Effector memory CD4-positive, alpha-beta T cell (primary cell): ENCODE measurements around the gene UBE2QL1.

ENCODE experiments used
- DNase-seq, 3 donors: peaks; one replicate each; pipeline ENCODE4 v3.0.0-alpha.2; 2020
- H3K27ac ChIP-seq: 2 replicates; pipeline ENCODE4 v1.7.0; 2013; ENCODE audit warnings: mild to moderate bottlenecking, low read length, moderate library complexity; ENCODE audit not compliant: insufficient read depth, poor library complexity, severe bottlenecking
- H3K27me3 ChIP-seq: replicated peaks from 2 replicates; pipeline ENCODE4 v1.7.0; 2013; ENCODE audit warnings: mild to moderate bottlenecking, low read length; ENCODE audit not compliant: insufficient read depth, control insufficient read depth, poor library complexity, severe bottlenecking
- H3K36me3 ChIP-seq: 2 replicates; pipeline ENCODE4 v1.7.0; 2013; ENCODE audit warnings: mild to moderate bottlenecking, low read length, moderate library complexity; ENCODE audit not compliant: control insufficient read depth, insufficient read depth
- H3K4me1 ChIP-seq: 2 replicates; pipeline ENCODE4 v1.7.0; 2013; ENCODE audit warnings: low read length, mild to moderate bottlenecking; ENCODE audit not compliant: control insufficient read depth, insufficient read depth, poor library complexity, severe bottlenecking
- H3K4me3 ChIP-seq: 2 replicates; pipeline ENCODE4 v1.7.0; 2013; ENCODE audit warnings: low read length, low read depth, mild to moderate bottlenecking; ENCODE audit not compliant: insufficient read depth, poor library complexity, severe bottlenecking
- H3K9me3 ChIP-seq: 2 replicates; pipeline ENCODE4 v1.7.0; 2013; ENCODE audit warnings: mild to moderate bottlenecking, low read length, moderate library complexity; ENCODE audit not compliant: control insufficient read depth

Gene UBE2QL1

GRCh38 chr5:6485441-6485840 lies 36.8 kb downstream of the UBE2QL1 start:
- H3K4me3 ChIP-seq: no peak overlapping the region
- H3K27ac ChIP-seq: no peak overlapping the region
- no peaks in the 10 kb centered on the region for H3K9me3 ChIP-seq
- no peaks in the 10 kb centered on the region for H3K4me1 ChIP-seq
- no peak for DNase-seq
- H3K27me3 ChIP-seq: no peaks in the 10 kb centered on the region
- H3K36me3 ChIP-seq: no peaks in the 10 kb centered on the region

- Histone ChIP-seq H3K27ac (no peak overlapping the region), H3K36me3 (no peaks in the 10 kb centered on the region), H3K4me3 (no peak overlapping the region), H3K27me3 (no peaks in the 10 kb centered on the region), H3K9me3 (no peaks in the 10 kb centered on the region), H3K4me1 (no peaks in the 10 kb centered on the region)
- no peak for DNase-seq
These were observed 37.4 kb downstream of the UBE2QL1 start for GRCh38 chr5:6486074-6486473.

DNA sequence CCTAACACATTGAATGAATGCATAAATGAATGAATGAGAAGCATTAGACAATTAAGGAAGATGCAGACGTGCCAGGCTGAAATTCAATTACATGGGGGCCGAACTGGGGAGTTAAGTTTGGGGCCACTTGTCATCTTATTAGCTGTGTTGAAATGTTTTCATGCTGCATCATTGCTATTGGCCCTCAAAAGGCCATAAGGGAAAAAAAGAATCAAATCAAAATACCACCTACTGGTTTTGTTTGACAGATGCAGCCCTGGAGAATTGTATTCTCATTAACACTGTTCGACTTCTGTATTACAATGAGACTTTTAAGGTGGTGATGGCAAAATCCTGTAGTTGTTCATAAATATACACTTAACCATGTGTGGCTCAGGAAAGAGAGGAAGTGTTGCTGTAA lies 38.4 kb downstream of the UBE2QL1 start:
- no peaks in the 10 kb centered on the region for H3K9me3 ChIP-seq

DNA sequence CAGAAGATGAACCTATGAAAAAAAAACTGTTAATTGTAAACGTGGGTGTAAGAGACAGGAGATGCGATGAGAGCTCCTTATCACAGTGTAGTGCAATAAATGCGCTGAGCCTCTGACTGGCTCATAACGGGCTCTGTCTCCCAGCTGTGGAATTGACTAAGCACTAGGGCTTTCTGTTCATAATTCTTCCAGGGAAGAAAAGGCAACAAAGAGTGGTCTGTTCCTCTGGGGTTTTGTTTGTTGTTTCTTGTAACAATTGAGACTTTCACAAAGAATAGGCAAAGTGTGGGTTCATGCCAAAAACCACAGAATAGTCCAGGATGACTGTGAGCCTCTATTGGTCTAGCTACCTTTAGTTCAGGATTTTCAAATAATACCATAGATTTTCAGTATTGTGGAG lies 39.4 kb downstream of the UBE2QL1 start:
- Histone ChIP-seq H3K27me3 (no peaks in the 10 kb centered on the region), H3K4me3 (no peak overlapping the region), H3K36me3 (no peaks in the 10 kb centered on the region), H3K4me1 (no peaks in the 10 kb centered on the region), H3K27ac (no peak overlapping the region), H3K9me3 (no peaks in the 10 kb centered on the region)
- DNase-seq: no peak

More for the DNA sequence above, 38.4 kb downstream of the UBE2QL1 start:
- Histone ChIP-seq H3K36me3 (no peaks in the 10 kb centered on the region), H3K27me3 (no peaks in the 10 kb centered on the region), H3K27ac (no peak overlapping the region), H3K4me3 (no peak overlapping the region), H3K4me1 (no peaks in the 10 kb centered on the region)
- DNase-seq: no peak

- H3K4me3 ChIP-seq: no peak overlapping the region
- no peaks in the 10 kb centered on the region for H3K36me3 ChIP-seq
- no peaks in the 10 kb centered on the region for H3K4me1 ChIP-seq
- H3K9me3 ChIP-seq: no peaks in the 10 kb centered on the region
- H3K27me3 ChIP-seq: no peaks in the 10 kb centered on the region
- no peak overlapping the region for H3K27ac ChIP-seq
- no peak for DNase-seq
These were observed 41.1 kb downstream of the UBE2QL1 start for GRCh38 chr5:6489643-6490185.

DNA sequence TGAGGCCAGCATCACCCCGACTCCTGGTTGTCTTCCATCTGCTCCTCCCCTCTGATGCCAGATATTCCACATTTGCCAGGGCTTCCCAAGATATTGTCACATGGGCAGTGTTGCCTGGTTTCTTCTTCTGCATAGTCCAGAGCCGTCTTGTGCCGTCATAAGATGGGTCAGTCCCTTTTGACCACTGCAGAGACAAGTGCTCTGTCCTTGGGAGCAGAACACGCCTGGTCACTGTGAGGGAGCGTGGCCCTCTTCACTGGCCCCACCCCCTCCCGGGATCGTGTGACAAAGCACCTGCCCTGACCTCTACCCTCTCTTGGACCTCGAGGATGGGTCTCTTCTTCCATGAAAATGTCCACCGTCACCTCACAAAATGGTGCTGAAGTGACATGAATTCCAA lies 41.6 kb downstream of the UBE2QL1 start:
- no peaks in the 10 kb centered on the region for H3K36me3 ChIP-seq
- H3K4me3 ChIP-seq: no peak overlapping the region
- H3K4me1 ChIP-seq: no peaks in the 10 kb centered on the region
- H3K27ac ChIP-seq: no peak overlapping the region
- no peak for DNase-seq
- no peaks in the 10 kb centered on the region for H3K9me3 ChIP-seq
- no peaks in the 10 kb centered on the region for H3K27me3 ChIP-seq

DNA sequence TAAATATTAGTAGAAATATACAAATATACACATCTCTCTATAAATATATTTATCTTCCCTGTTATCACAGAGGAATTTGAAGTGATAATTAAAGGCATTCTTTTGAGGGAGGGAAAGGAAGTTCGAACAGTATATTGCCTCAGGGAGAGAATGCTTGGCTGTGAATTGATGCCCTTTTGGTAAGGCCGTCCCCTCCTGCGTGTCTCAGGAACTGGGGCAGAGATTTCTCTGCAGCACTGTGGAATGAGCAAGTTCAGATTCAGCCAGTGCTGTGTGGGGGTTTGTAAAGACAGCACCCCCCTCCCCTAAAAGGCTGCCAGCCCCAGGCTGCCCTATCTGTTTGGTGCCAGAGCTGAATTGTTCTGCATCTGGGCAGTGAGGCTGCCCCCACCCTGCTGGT lies 42.0 kb downstream of the UBE2QL1 start:
- no peak overlapping the region for H3K4me3 ChIP-seq
- no peaks in the 10 kb centered on the region for H3K27me3 ChIP-seq
- H3K4me1 ChIP-seq: no peaks in the 10 kb centered on the region
- no peaks in the 10 kb centered on the region for H3K36me3 ChIP-seq
- H3K9me3 ChIP-seq: no peaks in the 10 kb centered on the region
- DNase-seq: no peak
- H3K27ac ChIP-seq: no peak overlapping the region

DNA sequence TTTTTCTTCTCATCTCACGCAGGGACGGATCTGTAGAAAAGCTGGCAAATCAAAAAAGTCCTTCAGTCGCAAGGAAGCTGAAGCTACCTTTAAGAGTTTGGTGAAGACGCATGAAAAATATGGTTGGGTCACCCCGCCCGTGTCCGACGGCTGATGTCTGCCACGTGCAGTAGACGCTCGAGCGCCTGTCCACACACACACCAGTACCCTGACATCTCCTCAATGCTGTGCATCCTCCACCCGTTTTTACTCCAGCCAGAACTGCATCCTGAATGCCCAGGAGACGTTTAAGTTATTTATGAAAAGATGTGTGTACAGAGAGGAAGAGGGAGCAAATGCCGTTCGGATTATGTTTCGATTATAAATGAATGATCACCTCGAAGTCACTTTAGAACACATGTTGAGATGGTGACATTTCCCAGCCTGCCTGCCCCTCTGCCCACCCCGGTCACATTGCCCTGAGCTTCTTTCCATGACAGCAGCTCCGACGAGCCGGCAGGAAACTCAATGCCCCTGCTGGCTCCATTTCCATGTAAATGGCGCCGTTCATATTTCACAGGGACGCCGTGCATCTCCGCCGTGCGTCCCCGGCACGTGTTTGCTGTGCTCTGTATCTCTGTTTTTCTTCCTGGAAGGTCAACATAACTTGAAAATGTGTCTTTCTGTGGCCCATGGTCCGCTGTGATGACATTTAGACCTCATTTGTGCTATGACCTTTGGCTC lies 42.7 kb downstream of the UBE2QL1 start:
- Histone ChIP-seq H3K9me3 (no peaks in the 10 kb centered on the region), H3K27me3 (no peaks in the 10 kb centered on the region), H3K27ac (no peak overlapping the region), H3K4me1 (no peaks in the 10 kb centered on the region), H3K36me3 (no peaks in the 10 kb centered on the region), H3K4me3 (no peak overlapping the region)
- DNase-seq: no peak

- Histone ChIP-seq H3K27ac (no peak overlapping the region), H3K4me1 (no peaks in the 10 kb centered on the region), H3K27me3 (no peaks in the 10 kb centered on the region), H3K36me3 (no peaks in the 10 kb centered on the region), H3K9me3 (no peaks in the 10 kb centered on the region), H3K4me3 (no peak overlapping the region)
- no peak for DNase-seq
These were observed 43.2 kb downstream of the UBE2QL1 start for GRCh38 chr5:6491919-6492290.

DNA sequence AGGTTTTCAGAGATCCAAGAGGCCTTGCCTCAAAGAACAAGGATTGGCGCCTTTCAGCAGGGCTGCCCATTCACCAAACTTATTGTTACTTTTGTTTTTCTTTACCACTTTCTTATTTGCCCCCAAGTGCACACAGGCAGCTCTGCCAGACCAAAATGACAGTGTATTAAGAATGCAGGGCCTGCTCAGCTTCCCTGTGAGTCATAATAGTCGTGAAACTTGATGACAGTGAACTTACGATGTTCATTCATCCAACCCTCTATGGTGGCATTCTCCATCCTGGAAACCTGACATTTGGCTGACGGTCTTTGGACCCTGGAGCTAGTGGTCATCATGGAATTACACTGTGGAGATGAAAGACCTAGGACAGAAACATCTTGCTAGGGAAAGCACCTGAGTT lies 44.3 kb downstream of the UBE2QL1 start:
- DNase-seq: no peak
- H3K4me1 ChIP-seq: no peaks in the 10 kb centered on the region
- H3K9me3 ChIP-seq: no peaks in the 10 kb centered on the region
- no peak overlapping the region for H3K4me3 ChIP-seq
- H3K27me3 ChIP-seq: no peaks in the 10 kb centered on the region
- no peaks in the 10 kb centered on the region for H3K36me3 ChIP-seq
- H3K27ac ChIP-seq: no peak overlapping the region
